Mesendoderm (in vitro differentiated cells): ENCODE data around the gene MAPRE2.

Source experiments
- DNase-seq: peaks from one replicate; pipeline ENCODE4 v3.0.0; 2013
- H2AK5ac ChIP-seq: 2 replicates; pipeline ENCODE4 v1.6.1; 2013; ENCODE audit warnings: low read length, inconsistent platforms
- H2BK120ac ChIP-seq: 2 replicates; pipeline ENCODE4 v1.6.1; 2013; ENCODE audit warnings: low read depth, mild to moderate bottlenecking, low read length, moderate library complexity, mixed read lengths
- H2BK15ac ChIP-seq: replicated peaks from 2 replicates; pipeline ENCODE4 v1.6.1; 2013; ENCODE audit warnings: low read depth, mild to moderate bottlenecking, moderate library complexity
- H2BK5ac ChIP-seq: 2 replicates; pipeline ENCODE4 v1.6.1; 2013; ENCODE audit warnings: low read length, inconsistent platforms
- H3K18ac ChIP-seq: 2 replicates; pipeline ENCODE4 v1.6.1; 2013; ENCODE audit warnings: mild to moderate bottlenecking, low read length, mixed read lengths
- H3K23ac ChIP-seq: one replicate; pipeline ENCODE4 v1.6.1; 2013; ENCODE audit warnings: low read length
- H3K27ac ChIP-seq: 2 replicates; pipeline ENCODE4 v1.5.1; 2013; ENCODE audit warnings: low read depth, mild to moderate bottlenecking, inconsistent platforms, low read length, moderate library complexity
- H3K27me3 ChIP-seq: 2 replicates; pipeline ENCODE4 v1.6.1; 2013; ENCODE audit warnings: low read length, control low read depth, mild to moderate bottlenecking, inconsistent platforms; ENCODE audit not compliant: insufficient read depth, poor library complexity
- H3K36me3 ChIP-seq: 2 replicates; pipeline ENCODE4 v1.6.1; 2013; ENCODE audit warnings: low read length, inconsistent platforms; ENCODE audit not compliant: control insufficient read depth, insufficient read depth
- H3K4ac ChIP-seq: one replicate; pipeline ENCODE4 v1.6.1; 2013; ENCODE audit warnings: low read depth, mild to moderate bottlenecking, low read length, moderate library complexity
- H3K4me1 ChIP-seq: 2 replicates; pipeline ENCODE4 v1.6.1; 2013; ENCODE audit warnings: low read depth, low read length, inconsistent platforms; ENCODE audit not compliant: control insufficient read depth
- H3K4me2 ChIP-seq: 2 replicates; pipeline ENCODE4 v1.6.1; 2013; ENCODE audit warnings: low read length
- H3K4me3 ChIP-seq: 2 replicates; pipeline ENCODE4 v1.5.1; 2013; ENCODE audit warnings: mild to moderate bottlenecking, low read length
- H3K56ac ChIP-seq: one replicate; pipeline ENCODE4 v1.6.1; 2013; ENCODE audit warnings: low read length
- H3K79me1 ChIP-seq: 2 replicates; pipeline ENCODE4 v1.6.1; 2013; ENCODE audit warnings: low read length, inconsistent platforms
- H3K79me2 ChIP-seq: 2 replicates; pipeline ENCODE4 v1.6.1; 2013; ENCODE audit warnings: mild to moderate bottlenecking, low read length; ENCODE audit not compliant: control insufficient read depth, insufficient read depth
- H3K9ac ChIP-seq: 2 replicates; pipeline ENCODE4 v1.6.1; 2013; ENCODE audit warnings: low read length, inconsistent platforms
- H4K5ac ChIP-seq: one replicate; pipeline ENCODE4 v1.6.1; 2013; ENCODE audit warnings: low read length
- H4K8ac ChIP-seq: one replicate; pipeline ENCODE4 v1.6.1; 2013; ENCODE audit warnings: low read depth, mild to moderate bottlenecking, control low read depth, low read length, moderate library complexity
- whole genome bisulfite sequencing: extraction: QIAGEN DNeasy Blood & Tissue Kit; methylation state at CpG from one replicate; pipeline ENCODE4 v1.1.7; 2013; ENCODE audit warnings: low lambda C conversion rate, missing lambda C conversion rate; ENCODE audit not compliant: insufficient coverage; ENCODE audit errors: extremely low coverage; 5-methylcytosine and 5-hydroxymethylcytosine counted together

The MAPRE2 gene

GRCh38 chr18:35045121-35045520 lies 3.9 kb downstream of the MAPRE2 start:
- Histone ChIP-seq H3K18ac (no peak overlapping the region), H3K56ac (no peak overlapping the region), H2BK120ac (no peak overlapping the region), H4K8ac (no peak overlapping the region), H3K4ac (no peak overlapping the region), H3K79me2 (peaks cover 4% of the 10 kb centered on the region), H3K4me2 (no peak overlapping the region), H2AK5ac (no peak overlapping the region), H3K79me1 (peaks cover 11% of the 10 kb centered on the region), H4K5ac (no peak overlapping the region), H3K23ac (no peak overlapping the region), H2BK5ac (no peak overlapping the region), H3K36me3 (no peaks in the 10 kb centered on the region), H2BK15ac (no peak overlapping the region), H3K4me1 (peaks cover 10% of the 10 kb centered on the region), H3K9ac (no peak overlapping the region), H3K4me3 (no peak overlapping the region), H3K27me3 (no peaks in the 10 kb centered on the region), H3K27ac (no peak overlapping the region)
- DNase-seq: no peak
- no CpG with 5 or more reads among the region's 4 CpGs for WGBS

GRCh38 chr18:35045806-35046205 lies 4.6 kb downstream of the MAPRE2 start:
- Histone ChIP-seq H2AK5ac (no peak overlapping the region), H3K4ac (no peak overlapping the region), H3K36me3 (no peaks in the 10 kb centered on the region), H3K18ac (no peak overlapping the region), H2BK5ac (no peak overlapping the region), H4K5ac (no peak overlapping the region), H3K27me3 (no peaks in the 10 kb centered on the region), H3K23ac (no peak overlapping the region), H3K79me1 (peaks cover 11% of the 10 kb centered on the region), H2BK120ac (no peak overlapping the region), H3K4me3 (no peak overlapping the region), H3K4me1 (peaks cover 10% of the 10 kb centered on the region), H4K8ac (no peak overlapping the region), H3K4me2 (no peak overlapping the region), H3K79me2 (peaks cover 4% of the 10 kb centered on the region), H3K9ac (no peak overlapping the region), H3K27ac (no peak overlapping the region), H3K56ac (no peak overlapping the region), H2BK15ac (no peak overlapping the region)
- no CpG with 5 or more reads among the region's 2 CpGs for WGBS
- DNase-seq: peak; percentile 44

GRCh38 chr18:35047697-35048292 lies 6.6 kb downstream of the MAPRE2 start:
- Histone ChIP-seq H4K8ac (no peak overlapping the region), H3K4me2 (no peak overlapping the region), H3K56ac (no peak overlapping the region), H2BK120ac (no peak overlapping the region), H3K23ac (no peak overlapping the region), H2BK5ac (no peak overlapping the region), H2AK5ac (no peak overlapping the region), H4K5ac (no peak overlapping the region), H2BK15ac (no peak overlapping the region), H3K79me2 (peaks cover 6% of the 10 kb centered on the region), H3K27me3 (no peaks in the 10 kb centered on the region), H3K18ac (no peak overlapping the region), H3K4me3 (no peak overlapping the region), H3K4ac (no peak overlapping the region), H3K4me1 (peaks cover 5% of the 10 kb centered on the region), H3K36me3 (no peaks in the 10 kb centered on the region), H3K79me1 (peaks cover 11% of the 10 kb centered on the region), H3K27ac (no peak overlapping the region), H3K9ac (no peak overlapping the region)
- WGBS: no CpG with 5 or more reads among the region's 4 CpGs
- no peak for DNase-seq

- Histone ChIP-seq H3K4me1 (peaks cover 5% of the 10 kb centered on the region), H3K18ac (no peak overlapping the region), H3K79me2 (peaks cover 6% of the 10 kb centered on the region), H3K36me3 (no peaks in the 10 kb centered on the region), H3K4ac (no peak overlapping the region), H3K27me3 (no peaks in the 10 kb centered on the region), H3K4me3 (no peak overlapping the region), H3K23ac (no peak overlapping the region), H3K4me2 (no peak overlapping the region), H2BK120ac (no peak overlapping the region), H3K9ac (no peak overlapping the region), H3K79me1 (peaks cover 9% of the 10 kb centered on the region), H2BK15ac (no peak overlapping the region), H3K27ac (no peak overlapping the region), H3K56ac (no peak overlapping the region), H4K8ac (no peak overlapping the region), H2AK5ac (no peak overlapping the region), H4K5ac (no peak overlapping the region), H2BK5ac (no peak overlapping the region)
- WGBS: no CpG with 5 or more reads among the region's 8 CpGs
- no peak for DNase-seq
Measured at GRCh38 chr18:35049111-35050027, 8.2 kb downstream of the MAPRE2 start.

GRCh38 chr18:35050028-35050546 lies 8.9 kb downstream of the MAPRE2 start:
- Histone ChIP-seq H3K79me2 (peaks cover 5% of the 10 kb centered on the region), H2BK5ac (no peak overlapping the region), H2AK5ac (no peak overlapping the region), H3K4me3 (no peak overlapping the region), H3K4ac (no peak overlapping the region), H3K27me3 (no peaks in the 10 kb centered on the region), H3K27ac (no peak overlapping the region), H3K23ac (no peak overlapping the region), H2BK15ac (no peak overlapping the region), H4K5ac (no peak overlapping the region), H3K18ac (no peak overlapping the region), H3K4me2 (no peak overlapping the region), H3K56ac (no peak overlapping the region), H3K79me1 (peaks cover 9% of the 10 kb centered on the region), H3K36me3 (no peaks in the 10 kb centered on the region), H3K9ac (no peak overlapping the region), H4K8ac (no peak overlapping the region), H2BK120ac (no peak overlapping the region), H3K4me1 (no peaks in the 10 kb centered on the region)
- no CpG with 5 or more reads among the region's 1 CpG for WGBS
- DNase-seq: no peak
